Activated CD4-positive, alpha-beta T cell treated with anti-CD3 and anti-CD28 coated beads, Interleukin-2, amount 10 ng/mL, durations not matched to agents 24 days and 14 days (primary cell): Measurements from ENCODE around the gene SETD1A. TPM values are rescaled to one million over a fixed set of nuclear protein-coding genes. Genes with fewer than 3 reads are reported as not detected.
A peak's percentile ranks its signal among the peaks of the same experiment; 100 is the strongest.

Experiments
- DNase-seq: peaks from one replicate; pipeline ENCODE4 v3.0.0; 2022
- H3K27ac Mint-ChIP-seq: one replicate; pipeline ENCODE4 v1.8.0; 2022; ENCODE audit warnings: mild to moderate bottlenecking, mixed read lengths
- H3K27me3 Mint-ChIP-seq: one replicate; pipeline ENCODE4 v1.8.0; 2022; ENCODE audit warnings: mixed read lengths
- H3K36me3 Mint-ChIP-seq: one replicate; pipeline ENCODE4 v1.8.0; 2022; ENCODE audit warnings: low read depth, mild to moderate bottlenecking, mixed read lengths
- H3K4me1 Mint-ChIP-seq: one replicate; pipeline ENCODE4 v1.8.0; 2021; ENCODE audit warnings: mixed read lengths
- H3K4me3 Mint-ChIP-seq: one replicate; pipeline ENCODE4 v1.8.0; 2022; ENCODE audit warnings: mild to moderate bottlenecking, moderate library complexity, mixed read lengths
- H3K9me3 Mint-ChIP-seq: one replicate; pipeline ENCODE4 v1.8.0; 2021; ENCODE audit warnings: mixed read lengths
- intact Hi-C: fragments of 100-400 bp; cut with micrococcal nuclease; formaldehyde crosslinking; loops from one replicate; pipeline ENCODE4 v1.15.1; 2023
- total RNA-seq: library from RNA; stranded (reverse); gene quantifications from 2 replicates; pipeline ENCODE4 v1.2.3, GENCODE V29; 2022

SETD1A gene
- total RNA-seq, 1 donor from 2014 or later, result 30.7 TPM

DNA sequence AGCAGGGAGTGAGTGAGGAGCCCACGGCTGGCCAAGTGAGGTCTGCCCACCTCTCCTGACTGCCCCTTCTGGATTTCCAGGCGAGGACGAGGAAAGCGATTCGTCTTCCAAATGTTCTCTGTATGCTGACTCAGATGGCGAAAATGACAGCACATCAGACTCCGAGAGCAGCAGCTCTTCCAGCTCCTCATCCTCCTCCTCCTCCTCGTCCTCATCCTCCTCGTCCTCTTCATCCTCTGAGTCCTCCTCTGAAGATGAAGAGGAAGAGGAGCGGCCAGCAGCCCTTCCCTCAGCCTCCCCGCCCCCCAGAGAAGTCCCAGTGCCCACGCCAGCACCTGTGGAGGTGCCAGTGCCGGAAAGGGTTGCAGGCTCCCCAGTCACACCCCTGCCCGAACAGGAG, 13.7 kb downstream of the SETD1A start:
- Mint-ChIP-seq H3K27me3 (no peaks in the 10 kb centered on the region), H3K9me3 (no peaks in the 10 kb centered on the region), H3K27ac (no peak overlapping the region), H3K4me3 (no peak overlapping the region), H3K4me1 (peaks cover 2% of the 10 kb centered on the region), H3K36me3 (peaks cover 68% of the 10 kb centered on the region)
- intact Hi-C loops, result no loop called here
- no peak for DNase-seq

DNA sequence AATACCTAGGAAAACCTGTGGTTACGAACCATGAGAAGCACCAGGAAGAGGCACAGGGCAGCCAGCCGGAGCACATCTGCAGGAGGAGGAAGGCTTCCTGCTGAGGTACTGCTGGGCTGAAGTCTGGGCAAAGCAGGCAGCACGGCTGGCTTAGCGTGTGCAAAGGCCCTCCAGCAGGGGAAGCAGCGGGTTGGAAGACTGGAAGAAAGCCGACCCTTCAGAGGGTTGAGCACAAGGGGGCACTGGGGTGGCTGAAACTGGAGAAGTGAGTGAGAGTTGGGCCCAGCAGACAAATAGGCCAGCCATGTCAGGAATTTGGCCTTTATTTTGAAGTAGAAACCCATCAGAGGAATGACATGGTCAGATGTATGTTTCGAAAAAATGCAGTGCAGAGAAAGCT, 15.3 kb downstream of the SETD1A start:
- Mint-ChIP-seq H3K36me3 (peaks cover 64% of the 10 kb centered on the region), H3K9me3 (no peaks in the 10 kb centered on the region), H3K4me3 (no peak overlapping the region), H3K27me3 (no peaks in the 10 kb centered on the region), H3K4me1 (peaks cover 2% of the 10 kb centered on the region), H3K27ac (no peak overlapping the region)
- intact Hi-C loops, result no loop called here
- DNase-seq, result no peak

DNA sequence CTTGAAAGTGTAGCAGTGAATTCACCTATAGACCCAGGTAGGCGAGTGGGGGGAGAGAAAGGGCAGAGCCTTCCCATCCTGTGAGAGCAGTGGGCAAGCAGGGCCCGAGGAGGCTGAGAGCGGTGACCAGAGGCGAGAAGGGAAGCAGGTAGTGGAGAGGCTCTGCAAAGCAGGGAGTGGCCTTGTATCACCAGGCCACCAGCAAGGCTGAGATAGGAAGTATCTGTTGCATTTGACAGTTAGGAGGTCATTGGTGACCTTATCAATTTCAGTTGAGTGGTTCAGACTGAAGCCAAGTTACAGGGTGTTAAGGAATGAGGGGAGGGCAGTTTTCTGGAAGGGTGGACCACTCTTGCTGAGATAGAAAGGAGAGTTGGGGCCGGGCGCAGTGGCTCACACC, 16.8 kb downstream of the SETD1A start:
- Mint-ChIP-seq H3K36me3 (peaks cover 65% of the 10 kb centered on the region), H3K4me3 (no peak overlapping the region), H3K27ac (no peak overlapping the region), H3K4me1 (peaks cover 2% of the 10 kb centered on the region), H3K9me3 (no peaks in the 10 kb centered on the region), H3K27me3 (no peaks in the 10 kb centered on the region)
- DNase-seq, result no peak
- intact Hi-C loops, result no loop called here

- Mint-ChIP-seq H3K9me3 (no peaks in the 10 kb centered on the region), H3K27ac (no peak overlapping the region), H3K27me3 (no peaks in the 10 kb centered on the region), H3K4me1 (no peaks in the 10 kb centered on the region), H3K4me3 (no peak overlapping the region), H3K36me3 (peaks cover 63% of the 10 kb centered on the region)
- DNase-seq, result no peak
- intact Hi-C loops, result no loop called here
Measured at GRCh38 chr16:30976486-30976885, 18.9 kb downstream of the SETD1A start.

- Mint-ChIP-seq H3K4me1 (no peaks in the 10 kb centered on the region), H3K27ac (no peak overlapping the region), H3K4me3 (no peak overlapping the region), H3K9me3 (no peaks in the 10 kb centered on the region), H3K27me3 (no peaks in the 10 kb centered on the region), H3K36me3 (peaks cover 57% of the 10 kb centered on the region)
- intact Hi-C loops, result no loop called here
- peak; percentile 70 for DNase-seq
Measured at GRCh38 chr16:30977502-30977901, 19.9 kb downstream of the SETD1A start.

GRCh38 chr16:30979170-30980022, 21.8 kb downstream of the SETD1A start:
- DNase-seq, result no peak
- H3K27ac Mint-ChIP-seq, result no peak overlapping the region
- H3K9me3 Mint-ChIP-seq, result no peaks in the 10 kb centered on the region
- H3K36me3 Mint-ChIP-seq, result peaks cover 44% of the 10 kb centered on the region
- H3K27me3 Mint-ChIP-seq, result no peaks in the 10 kb centered on the region
- H3K4me1 Mint-ChIP-seq, result no peaks in the 10 kb centered on the region
- intact Hi-C loops, result no loop called here
- no peak overlapping the region for H3K4me3 Mint-ChIP-seq

- H3K4me3 Mint-ChIP-seq, result no peak overlapping the region
- intact Hi-C loops, result no loop called here
- no peaks in the 10 kb centered on the region for H3K9me3 Mint-ChIP-seq
- H3K36me3 Mint-ChIP-seq, result peaks cover 43% of the 10 kb centered on the region
- no peaks in the 10 kb centered on the region for H3K4me1 Mint-ChIP-seq
- H3K27ac Mint-ChIP-seq, result no peak overlapping the region
- H3K27me3 Mint-ChIP-seq, result no peaks in the 10 kb centered on the region
- no peak for DNase-seq
Measured at GRCh38 chr16:30980023-30980371, 22.4 kb downstream of the SETD1A start.

DNA sequence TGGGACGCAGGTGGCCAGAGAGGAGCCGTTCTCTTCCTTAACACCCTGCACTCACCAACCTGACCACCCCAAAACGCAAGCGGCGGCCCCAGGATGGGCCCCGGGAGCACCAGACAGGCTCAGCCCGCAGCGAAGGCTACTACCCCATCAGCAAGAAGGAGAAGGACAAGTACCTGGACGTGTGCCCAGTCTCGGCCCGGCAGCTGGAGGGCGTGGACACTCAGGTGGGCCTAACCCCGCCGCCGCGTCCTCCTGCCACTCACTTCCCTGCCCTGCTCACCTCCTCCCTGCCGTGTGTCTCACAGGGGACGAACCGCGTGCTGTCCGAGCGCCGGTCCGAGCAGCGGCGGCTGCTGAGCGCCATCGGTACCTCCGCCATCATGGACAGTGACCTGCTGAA, 22.9 kb downstream of the SETD1A start:
- peaks cover 43% of the 10 kb centered on the region for H3K36me3 Mint-ChIP-seq
- no peak overlapping the region for H3K27ac Mint-ChIP-seq
- DNase-seq, result no peak
- H3K4me3 Mint-ChIP-seq, result no peak overlapping the region
- no peaks in the 10 kb centered on the region for H3K27me3 Mint-ChIP-seq
- peaks cover 3% of the 10 kb centered on the region for H3K4me1 Mint-ChIP-seq
- intact Hi-C loops, result no loop called here
- no peaks in the 10 kb centered on the region for H3K9me3 Mint-ChIP-seq

GRCh38 chr16:30980959-30981358, 23.4 kb downstream of the SETD1A start:
- Mint-ChIP-seq H3K27me3 (no peaks in the 10 kb centered on the region), H3K27ac (no peak overlapping the region), H3K36me3 (peaks cover 37% of the 10 kb centered on the region), H3K4me3 (no peak overlapping the region), H3K4me1 (peaks cover 4% of the 10 kb centered on the region), H3K9me3 (no peaks in the 10 kb centered on the region)
- intact Hi-C loops, result no loop called here
- DNase-seq, result no peak

DNA sequence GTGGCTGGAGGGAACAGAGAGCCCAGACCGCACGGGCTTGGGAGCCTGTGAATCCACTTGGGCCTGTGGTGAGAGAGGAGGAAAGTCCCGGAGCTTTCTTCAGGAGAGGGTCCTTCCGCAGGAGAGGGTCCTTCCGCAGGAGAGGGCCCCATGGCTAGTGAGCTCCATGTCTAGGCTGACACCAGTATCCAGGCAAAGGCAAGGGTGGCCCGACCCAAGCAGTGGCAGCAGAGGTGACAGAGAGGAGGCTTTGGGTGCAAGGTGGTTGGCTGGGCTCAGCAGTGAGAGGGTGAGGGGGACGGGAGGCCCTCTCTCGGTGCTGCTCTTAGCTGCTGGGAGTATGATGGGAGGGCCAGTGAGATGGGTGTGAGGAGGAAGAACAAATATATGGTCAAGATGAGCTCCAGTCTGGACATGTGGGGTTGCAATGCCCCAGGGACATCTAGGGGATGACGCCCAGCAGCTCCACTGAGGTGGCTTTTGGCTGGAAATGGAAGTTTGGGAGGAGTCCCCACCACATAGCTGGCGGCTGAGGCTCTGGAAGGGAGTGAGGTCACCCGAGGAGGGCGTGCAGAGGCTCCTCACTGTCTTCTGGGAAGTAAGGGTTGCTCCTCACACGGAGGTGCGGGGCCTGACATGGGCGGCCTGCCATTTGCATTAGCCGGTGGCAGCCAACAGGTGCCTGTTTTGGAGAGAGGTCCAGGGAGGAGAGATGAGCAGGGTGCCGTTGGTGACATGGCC, 25.2 kb downstream of the SETD1A start:
- Mint-ChIP-seq H3K27ac (no peak overlapping the region), H3K27me3 (no peaks in the 10 kb centered on the region), H3K36me3 (peaks cover 27% of the 10 kb centered on the region), H3K9me3 (no peaks in the 10 kb centered on the region), H3K4me1 (peaks cover 8% of the 10 kb centered on the region), H3K4me3 (no peak overlapping the region)
- intact Hi-C loops, result no loop called here
- DNase-seq, result no peak

GRCh38 chr16:30983289-30983889, 25.8 kb downstream of the SETD1A start:
- Mint-ChIP-seq H3K9me3 (no peaks in the 10 kb centered on the region), H3K27ac (no peak overlapping the region), H3K36me3 (peaks cover 27% of the 10 kb centered on the region), H3K27me3 (no peaks in the 10 kb centered on the region), H3K4me1 (peaks cover 8% of the 10 kb centered on the region), H3K4me3 (no peak overlapping the region)
- intact Hi-C loops, result no loop called here
- no peak for DNase-seq

- Mint-ChIP-seq H3K4me1 (peaks cover 8% of the 10 kb centered on the region), H3K9me3 (no peaks in the 10 kb centered on the region), H3K27ac (no peak overlapping the region), H3K36me3 (peaks cover 20% of the 10 kb centered on the region), H3K4me3 (no peak overlapping the region), H3K27me3 (no peaks in the 10 kb centered on the region)
- no peak for DNase-seq
- intact Hi-C loops, result loop anchor here (2.0 kb wide), 1 partner anchor 49 kb away; the partner anchor contains the start of gene STX4
Measured at GRCh38 chr16:30983898-30984610, 26.5 kb downstream of the SETD1A start.

DNA sequence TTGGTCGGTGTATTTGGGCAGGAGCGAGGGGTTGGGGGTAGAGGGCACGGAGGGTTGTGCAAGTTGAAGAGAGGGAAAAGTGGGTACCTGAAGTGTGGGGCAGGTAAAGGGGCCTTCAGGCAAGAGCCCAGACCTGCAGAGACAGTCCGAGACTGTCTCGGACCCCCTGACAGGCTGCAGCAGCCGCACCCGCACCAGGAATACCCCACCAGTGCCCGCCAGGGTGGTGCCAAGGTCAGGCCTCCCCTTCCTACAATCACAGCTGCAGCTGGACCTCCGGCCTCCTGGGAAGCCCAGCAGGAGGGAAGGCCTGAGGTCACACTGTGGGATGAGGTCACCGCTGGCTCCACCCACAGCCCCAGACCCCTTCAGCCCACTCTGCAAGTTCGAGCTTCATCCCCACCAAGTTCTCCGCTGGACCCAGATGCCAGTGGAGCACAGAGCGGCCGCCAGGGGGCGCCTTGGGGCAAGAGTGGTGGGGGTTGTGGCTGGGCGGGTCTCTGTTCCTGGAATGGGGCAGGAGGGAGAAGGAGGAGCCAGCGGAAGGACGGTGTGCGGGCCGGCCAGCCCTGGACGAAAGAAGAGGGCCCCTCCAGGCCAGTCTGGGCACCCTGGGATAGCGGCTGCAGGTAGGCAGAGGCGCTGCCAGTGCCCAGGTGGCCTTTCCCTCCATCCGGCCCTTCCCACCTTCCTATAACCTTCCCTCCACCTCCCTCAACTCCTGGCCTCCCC, 27.3 kb downstream of the SETD1A start, which contains the start of gene HSD3B7:
Gene HSD3B7, plus strand, starts transcription at position 539 of the 732 bp plus-strand sequence. CDS start 452 bp downstream, outside the sequence.
- intact Hi-C loops, result loop anchor here (1.0 to 5.0 kb wide), 3 partner anchors 48 to 457 kb away; partner anchors contain the start of genes STX4 and ZNF843
- Mint-ChIP-seq H3K9me3 (no peaks in the 10 kb centered on the region), H3K27me3 (no peaks in the 10 kb centered on the region), H3K4me1 (peaks cover 8% of the 10 kb centered on the region), H3K36me3 (peaks cover 20% of the 10 kb centered on the region), H3K4me3 (peak within 1 kb of the TSS; percentile 52), H3K27ac (peak within 1 kb of the TSS; percentile 47)
- peak; percentile 96 for DNase-seq
